Embryonic facial prominence (tissue), 1 donor: Measurements from ENCODE around the gene UGT2B11.
"Not testable (repeated sequence)": the region's sequence is repeated elsewhere in the genome, so short reads cannot be mapped to it uniquely, and the experiment has no call there.

Experiments
- DNase-seq: peaks from one replicate; pipeline ENCODE4 v3.0.0-alpha.2; 2016; ENCODE audit errors: extremely low spot score

UGT2B11 gene

DNA sequence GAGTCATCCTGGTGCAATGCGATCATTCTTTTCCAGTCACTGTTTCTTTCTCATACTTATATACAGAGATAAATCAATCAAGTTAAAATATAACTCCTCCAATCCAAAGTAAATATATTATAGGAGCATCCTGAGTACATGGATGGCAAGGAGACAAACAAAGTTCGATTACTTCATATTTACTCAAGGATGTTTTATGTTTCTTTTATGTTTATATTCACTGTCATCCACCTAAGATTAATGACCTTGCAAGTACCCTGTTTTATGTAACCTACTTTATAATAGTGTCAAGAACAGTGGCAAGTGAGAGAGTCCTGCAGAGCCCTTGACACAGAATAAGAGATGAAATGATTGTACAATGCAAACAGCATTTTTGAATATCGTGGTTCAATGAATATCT, at the start of gene UGT2B11:
UGT2B11 (minus strand) TSS at position 33 of the 400 bp plus-strand sequence; CDS start at position 7, 26 bp downstream.
- DNase-seq: no peak

DNA sequence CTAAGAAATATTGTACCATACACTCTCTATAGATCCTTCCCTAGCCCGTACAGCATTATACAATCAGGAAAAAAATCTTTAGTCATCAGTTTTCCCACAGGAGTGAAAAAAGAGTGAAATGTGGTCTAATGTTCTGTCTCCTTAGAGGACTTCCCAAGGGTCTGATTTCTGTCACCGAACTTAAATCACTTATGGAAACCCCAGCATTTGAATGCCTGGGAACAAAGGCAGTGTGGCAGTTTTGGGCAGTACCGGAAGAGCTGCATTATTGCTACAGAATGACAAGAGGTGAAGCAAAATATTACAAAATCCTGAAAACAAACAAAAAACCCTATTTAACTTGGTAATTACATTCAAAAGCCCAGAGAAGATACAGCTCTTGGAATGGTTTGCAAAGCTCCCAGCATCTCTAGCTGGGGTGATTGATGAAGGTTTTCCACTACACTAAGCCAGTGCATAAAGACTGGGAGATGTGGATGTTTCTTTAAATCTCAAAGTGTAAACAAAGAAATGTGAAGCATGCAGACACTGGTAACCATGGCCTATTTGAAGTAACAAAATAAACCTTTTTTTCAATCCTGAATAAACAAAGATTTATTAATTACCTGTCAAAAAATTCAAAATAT, 38.7 kb upstream of the UGT2B11 start:
- not testable (repeated sequence) for DNase-seq

DNA sequence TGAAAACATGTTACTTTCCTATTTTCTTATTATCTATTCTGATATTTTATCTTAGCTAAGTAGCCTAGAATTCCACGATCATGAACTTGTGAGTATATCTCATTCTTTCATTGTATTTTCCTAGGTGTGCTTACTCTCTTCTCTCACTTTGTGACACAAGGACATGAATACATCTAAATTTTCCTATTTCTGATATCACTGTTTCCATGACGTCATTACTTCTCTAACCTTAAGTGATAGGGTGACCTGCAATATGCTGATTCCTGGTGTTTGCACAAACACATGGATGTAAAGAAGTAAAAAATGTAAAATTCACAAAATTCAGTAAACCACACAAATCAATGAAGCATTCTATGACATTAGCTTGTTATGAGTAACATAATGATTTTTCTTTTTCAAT, 36.3 kb upstream of the UGT2B11 start:
- DNase-seq: not testable (repeated sequence)

DNA sequence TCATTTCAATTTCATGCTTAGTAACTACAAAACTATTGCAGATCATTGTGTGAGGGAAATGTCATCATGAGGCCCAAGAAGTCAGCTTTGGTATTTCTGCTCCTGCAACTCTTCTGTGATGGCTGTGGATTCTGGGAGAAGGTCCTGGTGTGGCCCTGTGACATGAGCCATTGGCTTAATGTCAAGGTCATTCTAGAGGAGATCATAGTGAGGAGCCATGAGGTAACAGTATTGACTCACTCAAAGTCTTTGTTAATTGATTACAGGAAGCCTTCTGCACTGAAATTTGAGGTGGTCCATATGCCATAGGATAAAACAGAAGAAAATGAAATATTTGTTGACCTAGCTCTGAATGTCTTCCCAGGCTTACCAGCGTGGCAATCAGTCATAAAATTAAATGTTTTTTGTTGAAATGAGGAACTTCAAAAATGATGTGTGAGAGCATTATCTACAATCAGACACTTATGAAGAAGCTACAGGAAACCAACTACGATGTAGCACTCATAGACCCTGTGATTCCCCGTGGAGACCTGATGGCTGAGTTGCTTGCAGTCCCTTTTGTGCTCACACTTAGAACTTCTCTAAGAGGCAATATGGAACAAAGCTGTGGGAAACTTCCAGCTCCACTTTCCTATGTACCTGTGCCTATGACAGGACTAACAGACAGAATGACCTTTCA, 28.2 kb upstream of the UGT2B11 start:
- not testable (repeated sequence) for DNase-seq

DNA sequence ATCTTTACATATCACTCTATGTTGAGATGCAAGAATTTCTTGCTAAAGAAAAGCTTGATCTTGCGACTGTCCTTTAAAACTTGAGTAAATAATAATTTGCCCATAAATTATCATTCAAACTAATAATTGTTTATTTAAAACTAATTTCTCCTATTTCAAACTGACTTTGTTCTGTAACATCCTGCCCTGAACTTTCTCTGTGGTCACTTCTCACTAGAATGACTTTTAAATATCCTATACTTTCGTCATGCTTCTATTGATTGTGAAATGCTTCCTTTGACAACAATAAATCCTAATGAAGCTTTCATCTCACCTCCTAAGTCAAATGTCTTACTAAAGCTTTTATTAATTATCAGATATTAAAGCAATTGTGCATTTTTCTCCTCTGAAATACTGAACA, 27.2 kb upstream of the UGT2B11 start:
- not testable (repeated sequence) for DNase-seq

DNA sequence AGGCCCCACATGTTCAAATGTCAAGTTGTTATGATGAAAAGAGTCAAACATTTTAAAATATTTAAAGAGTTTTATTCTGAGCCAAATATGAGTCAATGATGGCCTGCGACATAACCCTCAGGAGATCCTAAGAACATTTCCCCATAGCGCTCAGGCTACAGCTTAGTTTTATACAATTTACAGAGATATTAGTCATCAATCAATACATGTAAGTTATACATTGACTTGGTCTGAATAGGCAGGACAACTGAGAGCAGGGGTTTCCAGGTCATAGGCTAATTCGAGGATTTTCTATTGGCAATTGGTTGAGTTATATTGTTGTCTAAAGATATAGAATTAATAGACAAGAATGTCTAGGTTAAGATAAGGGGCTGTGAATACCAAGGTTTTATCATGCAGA, 26.2 kb upstream of the UGT2B11 start:
- DNase-seq: not testable (repeated sequence)

DNA sequence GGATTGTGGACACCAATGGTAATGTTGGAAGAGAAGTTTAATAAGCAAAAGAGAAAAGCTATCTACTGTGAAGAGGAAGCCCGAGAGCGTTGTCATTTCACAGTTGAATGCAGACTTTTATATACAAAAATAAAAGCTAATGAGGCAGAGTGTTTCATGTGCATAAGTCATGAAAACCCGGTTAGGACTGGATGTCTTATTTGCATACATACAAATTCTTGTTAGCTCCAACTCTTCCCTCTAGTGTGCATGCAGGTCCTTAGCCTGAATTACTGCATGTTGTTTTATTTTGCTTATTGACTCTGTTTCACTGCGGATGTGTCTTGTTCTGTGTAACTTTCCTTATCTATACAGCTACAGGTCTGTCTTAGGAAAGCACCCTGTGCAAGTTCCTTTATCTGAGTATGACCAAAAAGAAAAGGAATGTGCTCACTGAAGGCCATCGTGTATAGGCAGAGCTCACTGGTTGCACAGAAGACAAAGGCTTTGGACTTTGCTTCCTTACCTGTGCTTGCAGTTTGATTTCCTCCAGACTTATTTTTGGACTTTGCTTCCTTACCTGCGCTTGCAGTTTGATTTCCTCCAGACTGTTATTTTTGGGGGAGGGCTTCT, 25.1 kb upstream of the UGT2B11 start:
- DNase-seq: no peak

DNA sequence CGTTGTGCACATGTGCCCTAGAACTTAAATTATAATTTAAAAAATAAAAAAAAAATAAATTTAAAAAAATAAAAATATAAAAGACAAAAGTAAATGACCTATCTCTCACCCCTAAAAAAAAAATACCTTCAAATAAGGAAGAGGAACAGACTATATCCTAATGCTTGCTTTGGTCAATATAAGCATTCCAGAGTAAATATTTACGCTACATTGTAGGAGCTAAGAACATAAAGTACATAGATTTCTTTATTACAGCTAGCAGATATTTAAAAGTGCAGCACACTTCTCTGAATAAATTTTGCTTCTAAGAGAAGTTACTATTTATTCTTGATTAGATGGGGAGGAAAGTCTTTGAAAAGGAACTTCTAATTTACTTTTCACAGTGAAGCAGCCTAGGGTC, 24.5 kb upstream of the UGT2B11 start:
- no peak for DNase-seq

DNA sequence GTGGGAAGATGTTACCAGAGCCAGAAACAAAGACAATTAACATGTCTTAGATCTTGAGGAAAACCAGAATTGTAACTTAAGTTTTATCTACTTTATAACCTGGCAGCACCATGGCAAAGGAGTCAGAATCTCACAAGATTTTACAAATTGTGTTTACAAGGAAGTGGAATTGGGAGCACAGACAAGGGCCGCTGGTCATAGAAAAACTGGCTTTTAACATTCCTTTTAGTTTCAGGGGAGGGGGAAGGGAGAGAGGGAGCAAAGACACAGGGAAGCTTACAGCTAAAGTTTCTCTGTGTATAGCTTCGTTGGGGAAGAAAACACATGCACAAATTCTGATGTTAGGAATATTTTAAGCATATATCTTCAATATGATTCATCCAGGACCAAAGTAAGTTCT, 10.3 kb upstream of the UGT2B11 start:
- DNase-seq: no peak

DNA sequence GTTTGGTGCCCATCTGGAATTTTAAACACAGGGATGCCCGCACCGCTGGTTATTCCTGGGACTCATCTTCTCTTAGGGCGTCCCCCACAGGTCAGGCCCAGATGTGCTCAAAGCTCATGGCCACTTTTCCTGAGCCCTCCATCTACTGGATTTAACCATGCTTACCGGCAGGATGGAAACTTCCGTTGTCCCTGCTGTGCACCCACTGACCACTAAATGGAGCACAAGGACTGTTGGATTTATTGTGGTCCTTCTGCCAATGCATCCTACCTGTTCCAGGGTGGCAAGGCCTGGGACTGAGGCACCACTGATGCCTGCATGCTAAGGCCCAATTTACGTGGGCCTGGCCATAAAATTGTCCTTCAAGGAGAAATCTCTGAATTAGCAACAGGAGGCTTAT, 8.7 kb upstream of the UGT2B11 start:
- not testable (repeated sequence) for DNase-seq

DNA sequence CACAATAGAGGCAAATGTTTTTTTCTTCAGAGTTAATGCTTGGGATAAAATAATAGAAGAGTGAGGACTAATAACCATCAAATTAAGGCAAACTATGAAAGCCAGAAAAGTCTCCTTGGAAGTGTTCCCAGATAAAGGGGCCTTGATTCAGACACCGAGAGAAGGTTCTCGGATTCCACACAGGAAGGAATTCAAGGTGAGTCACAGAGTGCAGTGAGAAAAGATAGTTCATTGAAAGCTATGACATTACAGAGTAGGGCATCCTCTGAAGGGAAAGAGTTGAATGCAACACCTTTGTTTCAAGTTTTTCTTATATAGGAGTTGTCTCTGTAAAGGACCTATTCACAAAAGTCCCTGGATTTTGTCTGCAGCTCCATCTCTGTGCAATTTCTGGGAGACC, 3.9 kb upstream of the UGT2B11 start:
- not testable (repeated sequence) for DNase-seq

DNA sequence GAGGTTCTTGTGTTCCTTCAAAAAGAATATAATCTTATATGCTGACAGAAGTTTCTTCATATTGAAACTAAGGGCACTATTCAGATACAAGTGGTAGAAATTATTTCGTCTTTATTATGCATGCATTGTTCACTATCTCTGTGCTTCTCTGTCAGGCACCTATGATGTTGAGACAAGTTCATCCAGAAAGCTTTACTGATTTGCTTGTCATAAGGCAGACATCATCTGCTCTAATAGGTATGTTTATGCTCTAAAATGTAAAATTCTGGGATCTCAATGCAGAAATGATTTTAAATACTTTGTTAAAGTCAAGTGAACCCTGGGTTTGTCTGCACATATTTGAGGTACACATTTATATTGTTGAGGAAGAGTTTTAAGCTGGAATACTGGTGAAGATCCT, 3.6 kb downstream of the UGT2B11 start:
- no peak for DNase-seq

DNA sequence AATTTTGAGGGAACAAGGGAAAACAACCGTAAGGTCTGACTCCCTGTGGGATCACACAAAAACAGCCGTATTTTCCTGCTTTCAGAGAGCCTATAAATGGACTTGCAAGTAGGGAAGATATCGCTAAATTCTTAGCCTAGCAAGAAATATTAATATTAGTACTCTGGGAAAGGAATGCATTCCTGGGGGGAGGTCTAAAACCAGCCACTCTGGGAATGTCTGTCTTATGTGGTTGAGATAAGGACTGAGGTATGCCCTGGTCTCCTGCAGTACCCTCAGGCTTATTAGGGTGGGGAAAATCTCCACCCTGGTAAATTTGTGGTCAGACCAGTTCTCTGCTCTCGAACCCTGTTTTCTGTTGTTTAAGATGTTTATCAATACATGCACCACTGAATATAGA, 16.0 kb downstream of the UGT2B11 start:
- not testable (repeated sequence) for DNase-seq

DNA sequence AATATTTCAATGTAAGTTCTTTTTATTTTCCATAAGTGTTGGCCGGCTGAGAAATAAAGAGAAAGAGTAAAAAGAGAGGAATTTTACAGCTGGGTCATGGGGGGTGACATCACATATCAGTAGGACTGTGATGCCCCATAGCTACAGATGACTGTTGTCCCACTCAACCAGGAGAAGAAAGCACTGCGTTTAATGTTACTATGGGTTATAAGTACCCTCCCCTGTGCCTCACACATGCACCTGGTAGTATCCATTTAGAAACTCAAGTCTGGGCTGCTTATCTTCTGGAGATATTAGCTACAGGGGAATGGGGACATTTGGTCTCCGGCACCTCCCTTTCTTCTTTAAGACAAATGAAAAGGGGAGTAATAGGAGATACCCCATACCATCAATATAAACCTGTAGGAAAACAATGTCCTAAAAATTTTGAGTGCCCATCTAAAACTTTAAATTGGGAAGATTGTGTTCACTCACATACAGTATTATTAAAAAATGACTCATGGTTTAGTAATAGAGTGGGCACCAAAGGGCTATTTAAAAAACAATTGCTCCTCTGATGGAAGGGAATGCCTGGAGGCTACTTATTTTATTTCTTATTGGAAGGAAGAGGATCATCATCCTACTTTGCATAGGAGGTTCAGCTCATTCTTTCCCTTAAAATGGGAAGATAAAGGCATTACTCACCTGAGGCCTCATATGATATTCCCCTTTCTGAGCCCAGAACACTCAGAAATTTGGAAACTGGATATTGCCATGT, 18.2 kb downstream of the UGT2B11 start:
- DNase-seq: no peak

DNA sequence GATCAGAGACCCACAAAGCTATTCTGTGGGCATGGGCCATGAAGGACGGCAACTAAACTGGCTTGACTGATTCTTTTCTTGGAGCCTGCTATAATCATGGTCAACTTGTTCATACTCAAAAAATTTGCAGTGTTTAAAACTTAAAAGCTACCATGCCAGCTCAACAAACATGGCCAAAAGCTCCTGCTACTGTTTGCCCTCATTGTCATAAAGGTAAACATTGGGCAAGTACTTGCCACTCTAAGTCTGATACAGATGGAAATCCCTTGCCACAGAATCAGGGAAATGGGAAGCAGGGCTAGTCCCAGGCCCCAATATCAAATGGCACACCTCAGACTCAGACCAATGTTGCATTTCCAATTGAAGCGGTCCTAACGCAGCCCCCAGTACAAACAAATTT, 20.4 kb downstream of the UGT2B11 start:
- no peak for DNase-seq

DNA sequence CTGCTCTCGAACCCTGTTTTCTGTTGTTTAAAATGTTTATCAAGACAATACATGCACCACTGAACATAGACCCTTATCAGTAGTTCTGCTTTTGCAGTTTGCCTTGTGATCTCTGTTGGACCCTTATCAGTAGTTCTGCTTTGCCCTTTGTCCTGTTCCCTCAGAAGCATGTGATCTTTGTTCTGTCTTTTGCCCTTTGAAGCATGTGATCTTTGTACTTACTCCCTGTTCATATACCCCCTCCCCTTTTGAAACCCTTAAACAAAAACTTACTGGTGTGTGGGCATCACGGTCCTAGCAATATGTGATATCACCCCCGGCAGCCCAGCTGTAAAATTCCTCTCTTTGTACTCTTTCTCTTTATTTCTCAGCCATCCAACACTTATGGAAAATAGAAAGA, 22.6 kb downstream of the UGT2B11 start:
- DNase-seq: not testable (repeated sequence)

DNA sequence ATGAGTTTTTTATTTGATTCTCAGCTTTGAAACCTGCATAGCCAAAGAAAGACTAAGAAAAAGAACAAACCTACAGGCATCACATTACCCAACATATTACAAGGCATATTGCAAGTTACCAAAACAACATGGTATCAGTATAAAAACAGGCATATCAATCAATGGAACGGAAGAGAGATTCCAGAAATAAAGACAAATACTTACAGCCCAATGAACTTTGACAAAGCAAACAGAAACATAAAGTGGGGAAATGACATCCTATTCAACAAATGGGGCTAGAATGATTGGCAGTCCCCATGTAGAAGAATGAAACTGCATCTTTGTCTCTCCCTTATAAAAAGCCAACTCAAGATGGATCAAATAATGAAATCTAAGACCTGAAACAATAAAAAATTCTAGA, 23.9 kb downstream of the UGT2B11 start:
- DNase-seq: not testable (repeated sequence)

DNA sequence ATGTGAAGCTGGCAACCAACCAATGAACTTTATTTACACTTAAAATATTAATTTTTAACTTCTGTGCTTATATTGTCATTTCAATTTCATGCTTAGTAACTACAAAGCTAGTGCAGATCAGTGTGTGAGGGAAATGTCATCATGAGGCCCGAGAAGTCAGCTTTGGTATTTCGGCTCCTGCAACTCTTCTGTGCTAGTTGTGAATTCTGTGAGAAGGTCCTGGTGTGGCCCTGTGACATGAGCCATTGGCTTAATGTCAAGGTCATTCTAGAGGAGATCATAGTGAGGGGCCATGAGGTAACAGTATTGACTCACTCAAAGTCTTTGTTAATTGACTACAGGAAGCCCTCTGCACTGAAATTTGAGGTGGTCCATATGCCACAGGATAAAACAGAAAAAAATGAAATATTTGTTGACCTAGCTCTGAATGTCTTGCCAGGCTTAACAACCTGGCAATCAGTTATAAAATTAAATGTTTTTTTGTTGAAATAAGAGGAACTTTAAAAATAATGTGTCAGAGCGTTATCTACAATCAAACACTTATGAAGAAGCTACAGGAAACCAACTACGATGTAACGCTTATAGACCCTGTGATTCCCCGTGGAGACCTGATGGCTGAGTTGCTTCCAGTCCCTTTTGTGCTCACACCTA, 32.9 kb downstream of the UGT2B11 start:
- not testable (repeated sequence) for DNase-seq

DNA sequence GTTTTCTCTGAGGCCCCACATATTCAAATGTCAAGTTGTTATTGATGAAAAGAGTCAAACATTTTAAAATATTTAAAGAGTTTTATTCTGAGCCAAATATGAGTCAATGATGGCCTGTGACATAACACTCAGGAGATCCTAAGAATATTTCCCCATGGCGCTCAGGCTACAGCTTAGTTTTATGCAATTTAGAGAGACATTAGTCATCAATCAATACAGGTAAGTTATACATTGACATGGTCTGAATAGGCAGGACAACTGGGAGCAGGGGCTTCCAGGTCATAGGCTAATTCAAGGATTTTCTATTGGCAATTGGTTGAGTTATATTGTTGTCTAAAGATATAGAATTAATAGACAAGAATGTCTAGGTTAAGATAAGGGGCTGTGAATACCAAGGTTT, 34.7 kb downstream of the UGT2B11 start:
- not testable (repeated sequence) for DNase-seq

DNA sequence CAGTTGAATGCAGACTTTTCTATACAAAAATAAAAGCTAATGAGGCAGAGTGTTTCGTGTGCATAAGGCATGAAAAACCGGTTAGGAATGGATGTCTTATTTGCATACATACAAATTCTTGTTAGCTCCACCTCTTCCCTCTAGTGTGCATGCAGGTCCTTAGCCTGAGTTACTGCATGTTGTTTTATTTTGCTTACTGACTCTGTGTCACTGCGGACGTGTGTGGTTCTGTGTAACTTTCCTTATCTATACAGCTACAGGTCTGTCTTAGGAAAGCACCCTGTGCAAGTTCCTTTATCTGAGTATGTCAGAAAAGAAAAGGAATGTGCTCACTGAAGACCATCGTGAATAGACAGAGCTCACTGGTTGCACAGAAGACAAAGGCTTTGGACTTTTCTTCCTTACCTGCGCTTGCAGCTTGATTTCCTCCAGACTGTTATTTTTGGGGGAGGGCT, 35.8 kb downstream of the UGT2B11 start:
- DNase-seq: not testable (repeated sequence)

DNA sequence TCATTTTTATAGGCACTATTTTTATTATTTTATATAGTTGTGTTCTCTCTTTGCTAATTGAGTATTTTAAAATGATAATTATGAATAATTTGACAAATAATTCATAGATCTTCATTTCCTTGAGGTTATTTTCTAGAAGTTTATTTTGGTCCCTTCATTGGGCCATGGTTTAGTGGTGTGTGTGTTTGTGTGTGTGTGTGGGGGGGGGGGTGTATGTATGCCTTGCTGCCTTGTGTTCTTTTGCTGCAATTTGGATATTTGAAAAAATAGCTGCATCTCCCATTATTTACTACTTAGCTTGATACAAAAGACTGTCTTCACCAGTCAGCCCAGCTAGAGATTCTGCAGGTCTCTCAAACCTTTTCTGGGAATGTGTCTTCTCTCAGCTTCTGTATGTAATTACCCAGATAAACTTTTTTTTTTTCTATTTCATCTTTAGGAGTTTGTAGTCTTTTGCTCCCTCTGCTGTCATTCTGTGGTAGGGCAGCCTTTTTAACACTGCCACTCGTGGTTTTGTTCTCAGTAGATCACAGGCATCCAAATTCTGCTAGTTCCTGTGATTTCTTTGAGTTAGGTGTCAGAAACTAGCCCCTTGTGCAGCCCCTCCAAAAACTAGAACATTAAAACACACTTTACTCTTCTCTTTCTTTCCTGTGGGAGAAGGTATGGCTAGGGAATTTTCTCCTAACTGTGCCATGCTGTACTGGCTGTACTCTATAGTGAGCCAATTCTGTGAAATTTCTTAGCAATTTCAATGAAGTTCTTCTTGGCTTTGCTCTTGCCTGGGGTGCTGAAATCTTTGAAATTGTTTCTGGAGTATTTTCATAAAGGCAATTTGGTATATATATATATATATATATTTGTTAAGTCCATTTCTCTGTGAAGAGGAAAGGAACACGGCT, 44.1 kb downstream of the UGT2B11 start:
- DNase-seq: peak; percentile 11
